GM18498 (cell line): ENCODE measurements around the gene HOXB1.
"Not testable (repeated sequence)": the region's sequence is repeated elsewhere in the genome, so short reads cannot be mapped to it uniquely, and the experiment has no call there.

Experiments used
- ATAC-seq: cut with Tn5 transposase; IDR thresholded peaks from one replicate; pipeline ENCODE4 v1.9.1; 2021; ENCODE audit warnings: mild to moderate bottlenecking, moderate library complexity; ENCODE audit not compliant: unreplicated experiment

HOXB1 gene

GRCh38 chr17:48544349-48545021 lies 13.7 kb upstream of the HOXB1 start:
- ATAC-seq: no peak

- ATAC-seq: peak; percentile 32
Measured at GRCh38 chr17:48543854-48544348, 13.1 kb upstream of the HOXB1 start.

DNA sequence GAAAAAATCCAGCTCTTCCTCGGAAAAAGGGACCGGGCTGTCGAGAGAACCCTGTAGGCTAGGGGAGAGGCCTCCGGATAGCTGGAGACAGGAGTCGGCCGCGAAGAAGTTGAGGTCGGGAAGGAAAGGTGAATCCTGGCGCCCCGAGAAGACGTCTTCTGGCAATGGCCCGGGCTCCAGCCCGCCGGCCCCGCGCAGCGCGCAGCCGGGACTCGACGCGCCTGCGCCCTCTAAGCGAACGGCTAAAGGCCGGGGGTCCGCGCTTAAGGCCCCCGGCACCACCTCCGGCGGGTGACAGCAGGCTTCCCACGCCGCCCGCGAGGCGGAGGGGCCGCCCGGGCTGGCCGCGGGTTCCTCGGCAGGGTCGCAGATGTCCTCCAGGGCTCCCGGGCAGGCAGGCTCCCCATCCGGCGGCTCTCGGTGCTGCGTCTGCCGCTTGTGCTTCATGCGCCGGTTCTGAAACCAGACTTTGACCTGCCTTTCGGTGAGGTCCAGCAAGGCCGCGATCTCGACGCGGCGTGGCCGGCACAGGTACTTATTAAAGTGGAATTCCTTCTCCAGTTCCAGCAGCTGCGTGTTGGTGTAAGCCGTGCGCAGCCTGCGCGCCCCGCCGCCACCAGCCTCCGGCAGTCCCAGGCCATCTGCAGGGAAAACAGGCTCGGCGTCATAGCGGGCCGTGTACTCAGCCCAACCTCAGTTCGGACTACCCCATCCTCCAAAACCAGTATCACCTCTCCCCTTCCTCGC lies 12.5 kb upstream of the HOXB1 start:
- peak; percentile 64 for ATAC-seq

- ATAC-seq: no peak
Measured at GRCh38 chr17:48542698-48543106, 11.9 kb upstream of the HOXB1 start.

- ATAC-seq: no peak
Measured at GRCh38 chr17:48542114-48542656, 11.4 kb upstream of the HOXB1 start.

- no peak for ATAC-seq
Measured at GRCh38 chr17:48541577-48542113, 10.8 kb upstream of the HOXB1 start.

- ATAC-seq: no peak
Measured at GRCh38 chr17:48541036-48541576, 10.3 kb upstream of the HOXB1 start.

GRCh38 chr17:48540213-48540612 lies 9.4 kb upstream of the HOXB1 start:
- ATAC-seq: no peak

GRCh38 chr17:48539177-48539576 lies 8.4 kb upstream of the HOXB1 start:
- ATAC-seq: no peak

DNA sequence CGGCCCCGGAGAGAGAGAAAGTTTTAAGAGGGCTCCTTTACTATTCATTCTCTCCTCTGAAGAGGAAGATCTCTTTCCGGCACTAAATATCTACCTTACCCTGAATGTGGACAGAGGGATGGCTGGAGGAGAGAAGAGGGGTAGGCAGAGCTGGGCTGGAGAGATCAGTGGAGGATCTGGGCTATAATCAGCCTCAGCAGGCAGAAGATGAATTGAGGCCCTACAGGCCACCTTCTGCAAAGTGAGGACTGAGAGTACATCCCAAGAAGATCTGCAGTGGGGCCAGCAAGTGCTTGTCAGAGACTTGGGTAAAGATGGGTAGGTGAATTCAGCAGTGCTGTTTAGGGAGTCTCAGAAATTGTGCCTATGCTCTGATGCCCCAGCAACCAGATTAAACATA lies 6.5 kb upstream of the HOXB1 start:
- ATAC-seq: no peak

DNA sequence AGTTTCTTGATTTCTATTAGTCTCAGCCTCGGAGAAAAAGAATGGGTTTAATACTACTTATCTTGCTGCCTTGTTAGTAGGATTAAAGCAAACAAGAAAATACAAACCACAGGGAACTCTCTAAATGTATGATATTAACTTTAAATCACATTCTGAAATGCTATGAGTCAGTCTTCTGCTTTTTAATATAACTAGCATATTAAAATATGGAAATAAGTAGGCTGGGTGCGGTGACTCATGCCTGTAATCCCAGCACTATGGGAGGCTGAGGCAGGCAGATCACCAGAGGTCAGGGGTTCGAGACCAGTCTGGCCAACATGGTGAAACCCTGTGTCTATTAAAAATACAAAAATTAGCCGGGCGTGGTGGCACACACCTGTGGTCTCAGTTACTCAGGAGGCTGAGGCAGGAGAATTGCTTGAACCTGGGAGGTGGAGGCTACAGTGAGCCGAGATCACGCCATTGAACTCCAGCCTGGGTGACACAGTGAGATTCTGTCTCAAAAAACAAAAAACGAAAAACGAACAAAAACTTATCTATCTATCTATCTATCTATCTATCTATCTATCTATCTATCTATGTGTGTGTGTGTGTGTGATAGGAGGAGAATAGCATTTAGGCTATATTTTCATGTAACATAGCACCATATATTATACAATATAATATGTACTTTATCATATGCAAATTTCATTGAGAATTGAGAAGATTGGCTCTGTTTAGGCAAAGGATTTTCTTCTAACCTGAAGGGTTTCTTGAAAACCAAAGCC lies 5.2 kb upstream of the HOXB1 start:
- not testable (repeated sequence) for ATAC-seq

- ATAC-seq: no peak
Measured at GRCh38 chr17:48532261-48532660, 1.4 kb upstream of the HOXB1 start.

GRCh38 chr17:48530208-48530886 lies 464 bp downstream of the HOXB1 start:
- ATAC-seq: no peak

DNA sequence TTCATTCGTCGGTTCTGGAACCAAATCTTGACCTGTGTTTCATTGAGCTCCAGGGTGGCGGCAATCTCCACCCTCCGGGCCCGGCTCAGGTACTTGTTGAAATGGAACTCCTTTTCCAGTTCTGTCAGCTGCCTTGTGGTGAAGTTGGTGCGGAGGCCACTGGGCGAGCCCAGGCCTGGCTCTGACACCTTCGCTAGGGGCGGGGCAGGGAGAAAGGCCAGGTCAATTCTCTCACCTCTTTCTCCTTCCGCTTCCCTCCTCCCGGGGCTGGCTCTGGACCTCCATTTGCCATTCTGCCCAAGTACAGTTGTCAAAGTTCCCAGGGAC lies 1.2 kb downstream of the HOXB1 start:
- ATAC-seq: no peak

- ATAC-seq: no peak
Measured at GRCh38 chr17:48528936-48529682, 1.7 kb downstream of the HOXB1 start.

- no peak for ATAC-seq
Measured at GRCh38 chr17:48528153-48528935, 2.5 kb downstream of the HOXB1 start.

DNA sequence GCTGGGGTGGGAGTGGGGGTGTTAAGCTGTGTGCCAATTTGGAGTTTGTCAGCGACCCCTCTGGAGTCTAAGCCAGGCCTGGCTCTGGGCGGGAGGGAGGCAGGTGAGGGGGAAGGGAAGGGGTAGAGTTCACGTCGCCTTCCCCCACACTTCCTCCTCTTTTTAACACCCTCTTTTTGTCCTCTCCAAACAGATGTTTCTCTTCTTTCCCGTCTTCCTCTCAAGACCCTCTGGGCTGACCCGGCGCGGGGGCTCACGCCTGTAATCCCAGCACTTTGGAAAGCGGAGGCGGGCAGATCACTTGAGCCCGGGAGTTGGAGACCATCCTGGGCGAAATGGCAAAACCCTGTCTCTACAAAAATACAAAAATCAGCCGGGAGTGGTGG lies 3.3 kb downstream of the HOXB1 start:
- no peak for ATAC-seq

- ATAC-seq: no peak
Measured at GRCh38 chr17:48526608-48527546, 3.9 kb downstream of the HOXB1 start.
